Measurements from ENCODE around the gene ZNF333. TPM values are rescaled to one million over a fixed set of nuclear protein-coding genes. Genes with fewer than 3 reads are reported as not detected.

ZNF333 gene
- total RNA-seq, 2 donors from 2014 or later = 16.2 to 19.8 TPM

GRCh38 chr19:14767466-14767971, 77.7 kb downstream of the ZNF333 start:
- Histone ChIP-seq H3K36me3 (ENCODE audit: control insufficient read depth, insufficient read depth, low read length) (no peaks in the 10 kb centered on the region), H3K4me3 (ENCODE audit: low read length) (no peak overlapping the region), H3K9me3 (ENCODE audit: control insufficient read depth, low read length) (peaks cover 14% of the 10 kb centered on the region), H3K27me3 (ENCODE audit: control insufficient read depth, insufficient read depth, low read length, poor library complexity, severe bottlenecking) (no peaks in the 10 kb centered on the region), H3K9ac (ENCODE audit: extremely low read depth, low read length, poor library complexity, severe bottlenecking) (no peak overlapping the region), H3K4me1 (ENCODE audit: control insufficient read depth, insufficient read depth, low read length) (no peaks in the 10 kb centered on the region), H3K27ac (ENCODE audit: low read depth, low read length) (no peak overlapping the region)
- peaks cover 31% of the 10 kb centered on the region for H3K9me3 Mint-ChIP-seq
- no peaks in the 10 kb centered on the region for H3K4me1 Mint-ChIP-seq
- H3K27ac Mint-ChIP-seq = no peak overlapping the region
- peaks cover 5% of the 10 kb centered on the region for H3K27me3 Mint-ChIP-seq (ENCODE audit: insufficient read depth)
- TF ChIP-seq, protein P1, sequence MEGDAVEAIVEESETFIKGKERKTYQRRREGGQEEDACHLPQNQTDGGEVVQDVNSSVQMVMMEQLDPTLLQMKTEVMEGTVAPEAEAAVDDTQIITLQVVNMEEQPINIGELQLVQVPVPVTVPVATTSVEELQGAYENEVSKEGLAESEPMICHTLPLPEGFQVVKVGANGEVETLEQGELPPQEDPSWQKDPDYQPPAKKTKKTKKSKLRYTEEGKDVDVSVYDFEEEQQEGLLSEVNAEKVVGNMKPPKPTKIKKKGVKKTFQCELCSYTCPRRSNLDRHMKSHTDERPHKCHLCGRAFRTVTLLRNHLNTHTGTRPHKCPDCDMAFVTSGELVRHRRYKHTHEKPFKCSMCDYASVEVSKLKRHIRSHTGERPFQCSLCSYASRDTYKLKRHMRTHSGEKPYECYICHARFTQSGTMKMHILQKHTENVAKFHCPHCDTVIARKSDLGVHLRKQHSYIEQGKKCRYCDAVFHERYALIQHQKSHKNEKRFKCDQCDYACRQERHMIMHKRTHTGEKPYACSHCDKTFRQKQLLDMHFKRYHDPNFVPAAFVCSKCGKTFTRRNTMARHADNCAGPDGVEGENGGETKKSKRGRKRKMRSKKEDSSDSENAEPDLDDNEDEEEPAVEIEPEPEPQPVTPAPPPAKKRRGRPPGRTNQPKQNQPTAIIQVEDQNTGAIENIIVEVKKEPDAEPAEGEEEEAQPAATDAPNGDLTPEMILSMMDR (conservative IDR thresholded peaks at IDR 0.05) = no peak
- no peak overlapping the region for H3K4me3 Mint-ChIP-seq
- no peak for DNase-seq
- H3K36me3 Mint-ChIP-seq (ENCODE audit: low read depth) = no peaks in the 10 kb centered on the region
- WGBS, 2 experiments (ENCODE audit: insufficient coverage in 1 of 2, insufficient read length in 1 of 2) = 70% methylated on average over 2 of the region's 2 CpGs; no CpG with 5 or more reads in 1 of the 2 experiments

- 69 to 100% methylated on average over 1 to 2 of the region's 2 CpGs for WGBS, 2 experiments (ENCODE audit: insufficient coverage in 1 of 2, insufficient read length in 1 of 2)
- peaks cover 32% of the 10 kb centered on the region for H3K9me3 Mint-ChIP-seq
- no peaks in the 10 kb centered on the region for H3K36me3 Mint-ChIP-seq (ENCODE audit: low read depth)
- no peaks in the 10 kb centered on the region for H3K36me3 ChIP-seq (ENCODE audit: control insufficient read depth, insufficient read depth, low read length)
- peaks cover 5% of the 10 kb centered on the region for H3K27me3 Mint-ChIP-seq (ENCODE audit: insufficient read depth)
- no peak overlapping the region for H3K27ac ChIP-seq (ENCODE audit: low read depth, low read length)
- H3K9me3 ChIP-seq (ENCODE audit: control insufficient read depth, low read length) = peaks cover 14% of the 10 kb centered on the region
- TF ChIP-seq, protein P1 (conservative IDR thresholded peaks at IDR 0.05) = no peak
- no peaks in the 10 kb centered on the region for H3K4me1 ChIP-seq (ENCODE audit: control insufficient read depth, insufficient read depth, low read length)
- no peaks in the 10 kb centered on the region for H3K4me1 Mint-ChIP-seq
- DNase-seq = no peak
- no peak overlapping the region for H3K4me3 ChIP-seq (ENCODE audit: low read length)
- H3K4me3 Mint-ChIP-seq = no peak overlapping the region
- H3K27ac Mint-ChIP-seq = no peak overlapping the region
- no peaks in the 10 kb centered on the region for H3K27me3 ChIP-seq (ENCODE audit: control insufficient read depth, insufficient read depth, low read length, poor library complexity, severe bottlenecking)
- H3K9ac ChIP-seq (ENCODE audit: extremely low read depth, low read length, poor library complexity, severe bottlenecking) = no peak overlapping the region
These were observed 78.2 kb downstream of the ZNF333 start for GRCh38 chr19:14768001-14768400.

- 70 to 81% methylated on average over 2 to 5 of the region's 5 CpGs for WGBS, 2 experiments (ENCODE audit: insufficient coverage in 1 of 2, insufficient read length in 1 of 2)
These were observed 79.4 kb downstream of the ZNF333 start for GRCh38 chr19:14769201-14769600.

More at GRCh38 chr19:14769201-14769600, 79.4 kb downstream of the ZNF333 start:
- no peak for DNase-seq
- Mint-ChIP-seq H3K36me3 (ENCODE audit: low read depth) (no peaks in the 10 kb centered on the region), H3K4me3 (no peak overlapping the region), H3K27me3 (ENCODE audit: insufficient read depth) (no peaks in the 10 kb centered on the region), H3K9me3 (peaks cover 32% of the 10 kb centered on the region), H3K4me1 (no peaks in the 10 kb centered on the region), H3K27ac (no peak overlapping the region)
- H3K4me3 ChIP-seq (ENCODE audit: low read length) = no peak overlapping the region
- TF ChIP-seq, protein P1 (conservative IDR thresholded peaks at IDR 0.05) = no peak
- no peaks in the 10 kb centered on the region for H3K27me3 ChIP-seq (ENCODE audit: control insufficient read depth, insufficient read depth, low read length, poor library complexity, severe bottlenecking)
- no peak overlapping the region for H3K27ac ChIP-seq (ENCODE audit: low read depth, low read length)
- no peaks in the 10 kb centered on the region for H3K4me1 ChIP-seq (ENCODE audit: control insufficient read depth, insufficient read depth, low read length)
- no peak overlapping the region for H3K9ac ChIP-seq (ENCODE audit: extremely low read depth, low read length, poor library complexity, severe bottlenecking)
- peaks cover 14% of the 10 kb centered on the region for H3K9me3 ChIP-seq (ENCODE audit: control insufficient read depth, low read length)
- H3K36me3 ChIP-seq (ENCODE audit: control insufficient read depth, insufficient read depth, low read length) = no peaks in the 10 kb centered on the region
